Ovary (tissue), 3 donors: ENCODE data around the gene KRTAP24-1.

Experiments
- CTCF ChIP-seq, 3 donors: fragments of 450-650 bp in 2 of 3; fragments of 200-600 bp in 1 of 3; IDR thresholded peaks; one replicate each; pipeline versions ENCODE4 v1.5.1 to v1.8.0; 2016 to 2022; ENCODE audit warnings: antibody characterized with exemption in 3 of 3, mild to moderate bottlenecking in 1 of 3
- POLR2A ChIP-seq: fragments of 450-650 bp; IDR thresholded peaks from one replicate; pipeline ENCODE4 v1.6.1; 2017; ENCODE audit warnings: antibody characterized with exemption, mild to moderate bottlenecking, moderate library complexity
- donor health status: DM: no; HTN: no; CAD: no.

- TF ChIP-seq CTCF (IDR thresholded peaks at IDR 0.05) (no peak), POLR2A (no peak)
These were observed 43.6 kb upstream of the KRTAP24-1 start for GRCh38 chr21:30326390-30326789.
